Measurements from ENCODE around the gene MGAT4A. TPM values are rescaled to one million over a fixed set of nuclear protein-coding genes. Genes with fewer than 3 reads are reported as not detected.

MGAT4A gene
- total and polyA plus RNA-seq, 2 of the 8 experiments (the other 6 are each of a cell fraction or from before 2014, with no cell fraction given), result 1.4 to 7.7 TPM

DNA sequence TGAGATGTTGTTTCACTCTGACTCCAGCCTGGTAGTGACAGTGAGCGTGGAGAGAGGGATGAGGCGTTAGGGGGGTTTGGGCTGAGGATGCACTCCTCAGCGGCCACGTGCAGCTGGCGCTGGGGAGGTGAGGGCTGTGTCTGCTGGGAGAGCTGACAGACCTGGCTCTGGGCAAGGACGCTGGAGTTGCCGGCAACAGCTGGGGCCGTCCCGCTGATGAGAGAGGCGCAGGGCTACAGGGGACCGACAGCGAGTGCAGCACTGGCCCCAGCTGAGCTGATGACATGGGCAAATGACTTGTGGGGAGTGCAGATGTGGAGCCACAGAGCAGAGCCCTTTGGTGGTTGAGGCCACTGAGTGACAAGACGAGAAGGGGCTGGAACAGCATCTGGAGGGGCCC lies 161.0 kb downstream of the MGAT4A start:
- Histone ChIP-seq H4K8ac (ENCODE audit: extremely low read depth, insufficient read depth, low read length) (no peak overlapping the region; the same call in 1 of the 2 replicates), H3K79me1 (ENCODE audit: low read depth, low read length) (no peaks in the 10 kb centered on the region), H3K23me2 (ENCODE audit: low read depth, low read length) (no peaks in the 10 kb centered on the region), H2BK12ac (ENCODE audit: low read depth, low read length) (no peak overlapping the region), H2AFZ (ENCODE audit: low read length) (no peak overlapping the region), H3K36me3 (ENCODE audit: control insufficient read depth in 2 of 4, insufficient read depth in 4 of 4, low read length in 3 of 4) (peaks cover 6 to 29% (median 17%) of the 10 kb centered on the region in 4 experiments; a peak in 6 of 8 replicates), H2BK120ac (replicated peaks; ENCODE audit: low read depth, low read length) (no peak overlapping the region), H3K18ac (ENCODE audit: extremely low read depth, low read length) (no peak overlapping the region), H3K79me2 (ENCODE audit: control insufficient read depth in 1 of 2, insufficient read depth in 2 of 2, low read length in 2 of 2) (no peaks in the 10 kb centered on the region), H3K23ac (ENCODE audit: insufficient read length) (no peak overlapping the region), H4K5ac (ENCODE audit: insufficient read length, low read depth, low read length) (no peak overlapping the region), H3K4me3 (ENCODE audit: extremely low read depth in 1 of 4, insufficient read depth in 2 of 4, low read depth in 3 of 4, low read length in 4 of 4) (no peak overlapping the region), H3K27ac (ENCODE audit: low read depth, low read length) (no peak overlapping the region), H4K20me1 (replicated peaks in 1 of 2; ENCODE audit: control insufficient read depth in 1 of 2, insufficient read depth in 2 of 2, low read length in 2 of 2) (peaks cover 0 to 7% of the 10 kb centered on the region in 2 experiments), H3K9me3 (ENCODE audit: insufficient read depth in 2 of 2, low read depth in 1 of 2, low read length in 1 of 2) (no peaks in the 10 kb centered on the region), H3K9ac (replicated peaks in 1 of 4; ENCODE audit: extremely low read depth in 1 of 4, low read depth in 3 of 4, low read length in 3 of 4) (no peak overlapping the region), H3K27me3 (replicated peaks in 1 of 4; ENCODE audit: control insufficient read depth in 3 of 4, extremely low read depth in 1 of 4, insufficient read depth in 3 of 4, low read length in 3 of 4) (no peaks in the 10 kb centered on the region), H2AK5ac (ENCODE audit: low read depth, low read length) (no peak overlapping the region), H3K56ac (replicated peaks; ENCODE audit: insufficient read length, low read depth, low read length) (no peak overlapping the region), H3K4me1 (replicated peaks in 1 of 4; ENCODE audit: control insufficient read depth in 3 of 4, insufficient read depth in 4 of 4, low read length in 3 of 4) (no peaks in the 10 kb centered on the region), H2BK15ac (ENCODE audit: low read length) (no peak overlapping the region), H3K14ac (ENCODE audit: insufficient read length) (no peak overlapping the region), H3K4ac (replicated peaks; ENCODE audit: insufficient read length, low read depth, low read length) (no peak overlapping the region), H4K91ac (replicated peaks; ENCODE audit: insufficient read length, low read length) (no peak overlapping the region), H2BK5ac (ENCODE audit: low read depth, low read length) (no peak overlapping the region), H3K4me2 (ENCODE audit: insufficient read depth in 1 of 2, low read depth in 2 of 2, low read length in 2 of 2) (no peak overlapping the region), H2BK20ac (ENCODE audit: low read length) (no peak overlapping the region)
- DNase-seq (ENCODE audit: low read depth in 1 of 2, low spot score in 2 of 2) (no peak), FAIRE-seq (no peak)
- no peak for TF ChIP-seq POLR2A (IDR thresholded peaks at IDR 0.05; ENCODE audit: control extremely low read depth in 1 of 2, low read depth in 2 of 2, low read length in 2 of 2)
- no peak for TF ChIP-seq KDM1A (IDR thresholded peaks at IDR 0.05; ENCODE audit: borderline replicate concordance, low read length)
- no peak for TF ChIP-seq SP2 (IDR thresholded peaks at IDR 0.05; ENCODE audit: low read length)
- TF ChIP-seq RXRA (IDR thresholded peaks at IDR 0.05; ENCODE audit: insufficient read depth, low read depth, low read length), result no peak
- no peak for TF ChIP-seq CBX5 (IDR thresholded peaks at IDR 0.05; ENCODE audit: low read depth, low read length)
- ChIA-PET CTCF (ENCODE audit: partially characterized antibody) (interaction anchor here (0.7 to 3.3 kb wide), 9 partner anchors 9 to 117 kb away, joined by 3 to 10 read pairs (median 6); no protein-coding TSS in a partner anchor), POLR2A (ENCODE audit: partially characterized antibody) (no interaction called here)
- WGBS, 2 experiments (ENCODE audit: extremely low coverage in 1 of 2, insufficient coverage in 1 of 2, insufficient read length in 1 of 2, insufficient replicate concordance in 2 of 2, low coverage in 1 of 2, low lambda C conversion rate in 2 of 2, missing lambda C conversion rate in 1 of 2), result 82% methylated on average over 13 of the region's 13 CpGs; no CpG with 5 or more reads in 1 of the 2 experiments

All from H1 (cell line).